Measurements from ENCODE around the gene EGFL7. TPM values are rescaled to one million over a fixed set of nuclear protein-coding genes. Genes with fewer than 3 reads are reported as not detected.

Gene EGFL7
- total and polyA plus RNA-seq, 2 of the 13 experiments (the other 11 are each of a cell fraction or from before 2014, with no cell fraction given) = 0.20 to 5.1 TPM

- TF ChIP-seq ZNF34 (CRISPR knock-in tag; IDR thresholded peaks at IDR 0.05; ENCODE audit: borderline replicate concordance) = no peak
- TF ChIP-seq PPARG (CRISPR knock-in tag; conservative IDR thresholded peaks at IDR 0.05) = 0 out of 2 replicates have a peak, but pooled peaks have one; percentile 58
- peak; percentile 67; the same call in 1 of the 2 replicates for TF ChIP-seq ZSCAN25 (CRISPR knock-in tag; IDR thresholded peaks at IDR 0.05)
- TF ChIP-seq ZSCAN20 (CRISPR knock-in tag; IDR thresholded peaks at IDR 0.05; ENCODE audit: borderline replicate concordance) = no peak
- no peak for TF ChIP-seq SOX6 (IDR thresholded peaks at IDR 0.05)
- TF ChIP-seq SOX6 (CRISPR knock-in tag; IDR thresholded peaks at IDR 0.05) = peak; percentile 68
- TF ChIP-seq THRA (CRISPR knock-in tag; IDR thresholded peaks at IDR 0.05; ENCODE audit: borderline replicate concordance) = peak; percentile 80; the same call in 1 of the 2 replicates
- TF ChIP-seq NR2C2 (CRISPR knock-in tag; IDR thresholded peaks at IDR 0.05; ENCODE audit: borderline replicate concordance) = peak; percentile 73
- peak; percentile 83 for TF ChIP-seq SKIL (CRISPR knock-in tag; IDR thresholded peaks at IDR 0.05; ENCODE audit: borderline replicate concordance)
- no peak for TF ChIP-seq MAFK (conservative IDR thresholded peaks at IDR 0.05 in 1 of 2, IDR thresholded peaks at IDR 0.05 in 1 of 2; ENCODE audit: low read length in 2 of 2)
- TF ChIP-seq KLF16 (CRISPR knock-in tag; IDR thresholded peaks at IDR 0.05) = 0 out of 4 replicates have a peak, but pooled peaks of 1 of the 2 experiments have one; percentile 48
- peak; percentile 38; the same call in 1 of the 2 replicates for TF ChIP-seq SOX5 (CRISPR knock-in tag; IDR thresholded peaks at IDR 0.05; ENCODE audit: borderline replicate concordance)
- no peak for TF ChIP-seq POLR2A (IDR thresholded peaks at IDR 0.05; ENCODE audit: insufficient read depth in 1 of 2, low read depth in 2 of 2, low read length in 2 of 2)
- TF ChIP-seq HMG20A (CRISPR knock-in tag; IDR thresholded peaks at IDR 0.05; ENCODE audit: borderline replicate concordance) = peak; percentile 63; the same call in 1 of the 2 replicates
- TF ChIP-seq ZNF281 (CRISPR knock-in tag; IDR thresholded peaks at IDR 0.05; ENCODE audit: borderline replicate concordance) = peak; percentile 86
- no peak for TF ChIP-seq TEF (CRISPR knock-in tag; IDR thresholded peaks at IDR 0.05)
- TF ChIP-seq KDM3A (CRISPR knock-in tag; IDR thresholded peaks at IDR 0.05; ENCODE audit: low read depth) = 0 out of 2 replicates have a peak, but pooled peaks have one; percentile 30
- peak; percentile 30; the same call in 1 of the 2 replicates for TF ChIP-seq MED1 (CRISPR knock-in tag; IDR thresholded peaks at IDR 0.05)
- TF ChIP-seq GATAD2A (CRISPR knock-in tag; IDR thresholded peaks at IDR 0.05) = peak; percentile 54; the same call in 1 of the 2 replicates
- no peak for TF ChIP-seq PITX1 (CRISPR knock-in tag; IDR thresholded peaks at IDR 0.05)
- 0 out of 2 replicates have a peak, but pooled peaks have one; percentile 26 for TF ChIP-seq MLX (CRISPR knock-in tag; IDR thresholded peaks at IDR 0.05)
- TF ChIP-seq ZNF772 (CRISPR knock-in tag; IDR thresholded peaks at IDR 0.05) = 0 out of 2 replicates have a peak, but pooled peaks have one; percentile 24
- 0 out of 2 replicates have a peak, but pooled peaks have one; percentile 44 for TF ChIP-seq HDAC1 (CRISPR knock-in tag; IDR thresholded peaks at IDR 0.05)
- TF ChIP-seq ELF1 (CRISPR knock-in tag; IDR thresholded peaks at IDR 0.05) = peak; percentile 53; the same call in 1 of the 2 replicates
Observed at GRCh38 chr9:136674786-136675349, 12.2 kb downstream of the EGFL7 start (continued).

All from HepG2 (cell line).